ENCODE results near the gene SF3B5.
"Not testable (repeated sequence)": the region's sequence is repeated elsewhere in the genome, so short reads cannot be mapped to it uniquely, and the experiment has no call there.

The SF3B5 gene

GRCh38 chr6:144095134-144096002 is at the start of gene SF3B5:
SF3B5 (minus strand) TSS chr6:144095573; CDS start chr6:144095497, 76 bp downstream.
- DNase-seq = peak; percentile 99

GRCh38 chr6:144144996-144145395 is 49.6 kb upstream of the SF3B5 start:
- no peak for DNase-seq

- no peak for DNase-seq
These were observed 48.5 kb upstream of the SF3B5 start for GRCh38 chr6:144143878-144144277.

DNA sequence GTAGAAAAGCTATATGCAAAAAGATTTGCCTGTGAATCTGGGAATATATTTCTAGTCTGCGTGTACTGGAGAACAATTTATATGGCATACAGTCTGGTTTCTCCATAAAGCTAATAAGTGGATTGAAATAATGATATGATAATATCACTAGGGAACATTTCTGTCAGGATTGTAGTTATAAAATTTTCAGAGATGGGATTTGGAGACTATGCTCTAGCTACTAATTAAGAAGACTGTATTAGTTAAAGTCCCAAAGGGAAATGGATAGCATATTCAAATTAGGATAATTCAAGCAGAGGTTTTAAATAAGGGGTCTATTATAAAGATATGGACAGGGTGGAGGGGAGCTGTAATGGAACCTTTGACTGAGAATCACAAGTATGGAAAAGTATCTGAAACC is 47.7 kb upstream of the SF3B5 start:
- no peak for DNase-seq

DNA sequence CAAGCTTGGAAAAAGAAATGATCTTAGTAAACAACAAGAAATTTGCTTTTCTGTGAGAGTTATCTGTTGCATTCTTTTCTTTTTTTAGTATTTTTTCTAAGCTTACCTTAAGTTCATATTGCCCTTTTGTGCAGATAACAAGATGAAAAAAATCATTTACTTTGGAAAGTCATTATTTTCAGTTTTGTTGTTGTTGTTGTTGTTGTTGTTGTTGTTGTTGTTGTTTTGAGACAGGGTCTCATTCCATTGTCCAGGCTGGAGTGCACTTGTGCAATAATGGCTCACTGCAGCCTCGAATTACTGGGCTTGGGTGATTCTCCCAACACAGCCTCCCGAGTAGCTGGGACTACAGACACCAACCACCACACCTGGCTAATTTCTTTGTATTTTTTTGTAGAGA is 46.1 kb upstream of the SF3B5 start:
- DNase-seq = no peak

DNA sequence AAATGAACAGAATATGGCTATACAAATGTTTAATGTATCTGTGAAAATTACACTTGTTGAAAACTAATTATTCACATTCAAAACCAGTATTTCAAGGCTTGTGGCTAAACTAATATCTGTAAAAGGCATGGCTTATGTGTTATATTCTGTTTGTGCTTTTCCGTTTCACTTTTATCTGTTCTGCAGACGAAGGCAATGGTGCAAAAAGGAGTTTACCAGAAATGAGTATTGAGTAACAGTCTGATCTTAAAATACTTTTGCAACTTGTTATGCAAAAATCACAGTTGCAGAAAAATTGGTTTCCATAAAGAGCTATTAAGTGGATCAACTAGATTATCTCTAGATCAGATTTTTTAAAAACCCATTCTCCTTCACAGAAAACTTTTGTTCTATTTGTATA is 45.5 kb upstream of the SF3B5 start:
- no peak for DNase-seq

DNA sequence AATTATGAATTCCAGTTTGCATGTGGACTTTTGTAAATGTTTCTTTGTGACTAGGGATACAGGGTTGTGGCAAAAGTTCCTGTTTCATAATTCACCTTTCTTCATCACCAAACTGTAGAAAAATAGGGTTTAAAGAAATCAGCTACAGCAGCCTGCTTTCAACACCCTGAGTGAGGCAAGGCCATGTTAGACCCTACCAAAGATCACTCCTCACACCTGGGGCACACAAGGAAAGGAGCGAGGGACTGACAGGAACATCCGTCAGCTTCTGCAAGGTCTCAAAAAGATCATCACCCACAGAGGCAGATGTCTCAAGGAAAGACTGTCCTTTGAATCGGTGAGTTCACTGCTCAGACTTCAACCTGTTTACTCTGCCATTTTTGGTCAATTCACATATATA is 44.4 kb upstream of the SF3B5 start:
- DNase-seq = no peak

DNA sequence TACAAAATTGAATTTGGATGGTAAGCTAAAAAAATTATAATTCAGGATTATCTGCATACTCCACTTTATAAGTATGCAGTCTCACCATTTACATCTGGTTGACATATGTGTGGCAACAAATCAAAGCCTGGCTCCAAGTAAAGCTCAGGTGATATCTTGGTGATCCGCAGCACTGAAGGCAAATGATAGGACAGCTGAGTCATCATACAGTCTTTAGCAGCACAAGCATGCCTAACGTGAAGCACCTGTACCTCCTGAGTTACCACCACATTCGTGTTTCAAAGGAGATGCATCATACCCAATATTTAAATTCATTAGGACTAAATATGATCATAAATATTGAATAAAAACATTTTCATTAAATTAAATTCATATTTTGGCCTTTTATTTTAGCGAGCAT is 43.2 kb upstream of the SF3B5 start:
- no peak for DNase-seq

DNA sequence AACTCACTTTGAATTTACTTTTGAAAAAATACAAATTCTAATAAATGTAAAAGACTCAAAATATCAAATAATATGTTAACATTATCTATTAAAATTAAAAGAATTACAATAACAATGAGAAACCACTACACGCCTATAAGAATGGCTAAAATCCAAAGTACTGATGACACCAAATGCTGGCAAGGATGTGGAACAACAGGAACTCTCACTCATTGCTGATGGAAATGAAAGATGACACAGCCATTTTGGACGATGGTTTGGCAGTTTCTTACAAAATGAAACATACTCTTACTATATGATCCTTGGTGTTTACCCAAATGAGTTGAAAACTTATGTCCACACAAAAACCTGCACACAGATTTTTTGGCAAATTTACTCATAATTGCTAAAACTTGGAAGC is 39.4 kb upstream of the SF3B5 start:
- no peak for DNase-seq

DNA sequence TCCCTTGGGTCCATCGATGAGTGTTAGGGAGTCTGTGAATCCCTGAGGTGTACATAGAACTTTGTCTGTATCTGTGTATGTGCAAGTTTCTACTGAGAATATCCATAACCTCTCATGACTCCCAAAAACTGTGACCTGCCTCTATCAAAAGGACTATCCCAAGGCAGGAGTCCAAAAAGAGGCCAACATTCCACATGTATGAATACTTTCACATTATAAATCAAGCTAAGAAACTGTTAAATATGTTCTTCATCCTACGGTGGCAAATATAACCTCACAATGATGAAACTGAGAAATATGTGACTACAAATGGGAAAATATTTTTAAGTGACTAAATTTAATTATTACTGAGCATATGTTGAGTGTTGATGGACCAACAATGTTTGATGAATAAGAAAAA is 38.8 kb upstream of the SF3B5 start:
- DNase-seq = no peak

- DNase-seq = no peak
These were observed 38.0 kb upstream of the SF3B5 start for GRCh38 chr6:144133225-144133821.

DNA sequence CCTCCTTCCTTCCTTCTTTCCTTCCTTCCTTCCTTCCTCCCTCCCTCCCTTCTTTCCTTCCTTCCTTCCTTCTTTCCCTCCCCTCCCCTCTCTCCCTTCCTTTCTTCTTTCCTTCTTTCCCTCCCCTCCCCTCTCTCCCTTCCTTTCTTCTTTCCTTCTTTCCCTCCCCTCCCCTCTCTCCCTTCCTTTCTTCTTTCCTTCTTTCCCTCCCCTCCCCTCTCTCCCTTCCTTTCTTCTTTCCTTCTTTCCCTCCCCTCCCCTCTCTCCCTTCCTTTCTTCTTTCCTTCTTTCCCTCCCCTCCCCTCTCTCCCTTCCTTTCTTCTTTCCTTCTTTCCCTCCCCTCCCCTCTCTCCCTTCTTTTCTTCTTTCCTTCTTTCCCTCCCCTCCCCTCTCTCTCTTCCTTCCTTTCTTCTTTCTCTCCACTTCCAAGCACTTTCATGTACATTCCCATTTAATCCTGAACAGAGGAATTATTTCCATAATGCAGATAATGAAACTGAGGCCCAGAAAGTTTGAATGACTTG is 36.9 kb upstream of the SF3B5 start:
- not testable (repeated sequence) for DNase-seq

DNA sequence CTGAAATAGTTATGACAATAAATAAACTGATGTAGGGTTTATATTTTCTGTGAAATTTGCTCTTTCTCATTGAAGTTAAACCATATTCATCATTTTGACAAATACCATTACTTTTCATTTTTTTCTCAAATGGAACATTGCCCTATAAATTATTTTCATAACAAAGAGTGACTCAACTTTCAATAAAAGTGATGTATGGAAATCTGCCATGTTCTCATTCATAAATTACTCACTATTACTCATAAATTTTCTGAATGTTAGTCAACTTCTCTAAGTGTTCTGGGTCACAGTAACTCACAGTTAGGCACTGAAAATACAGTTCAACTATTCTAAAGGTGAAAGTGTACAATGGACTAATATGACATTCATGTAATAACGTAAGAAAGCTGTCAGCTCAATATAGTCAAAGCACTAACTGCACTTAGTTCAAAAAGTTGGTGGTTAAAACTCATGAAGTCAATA is 35.9 kb upstream of the SF3B5 start:
- DNase-seq = no peak

DNA sequence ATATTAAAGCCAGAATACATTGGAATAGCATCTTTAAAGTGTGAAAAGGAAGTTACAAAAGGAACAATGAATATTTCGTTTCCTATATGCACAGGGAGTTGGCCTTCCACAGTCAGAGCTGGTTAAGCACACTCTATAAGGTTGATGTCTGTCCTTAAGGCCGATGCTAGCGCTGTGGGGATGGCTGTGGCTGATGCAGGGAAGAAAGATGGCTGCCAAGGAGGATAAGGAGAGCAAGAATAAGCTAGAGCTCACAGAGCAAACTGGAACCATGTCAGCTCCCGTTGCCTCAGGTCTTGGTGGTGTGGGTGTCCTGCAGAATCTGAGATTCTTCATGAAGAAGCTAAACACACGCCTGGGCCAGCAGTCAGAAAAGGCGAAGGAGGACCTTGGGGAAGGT is 34.1 kb upstream of the SF3B5 start:
- DNase-seq = no peak

GRCh38 chr6:144127097-144127496 is 31.7 kb upstream of the SF3B5 start:
- no peak for DNase-seq

- no peak for DNase-seq
These were observed 28.5 kb upstream of the SF3B5 start for GRCh38 chr6:144123836-144124235.

GRCh38 chr6:144123421-144123820 is 28.0 kb upstream of the SF3B5 start:
- DNase-seq = no peak

DNA sequence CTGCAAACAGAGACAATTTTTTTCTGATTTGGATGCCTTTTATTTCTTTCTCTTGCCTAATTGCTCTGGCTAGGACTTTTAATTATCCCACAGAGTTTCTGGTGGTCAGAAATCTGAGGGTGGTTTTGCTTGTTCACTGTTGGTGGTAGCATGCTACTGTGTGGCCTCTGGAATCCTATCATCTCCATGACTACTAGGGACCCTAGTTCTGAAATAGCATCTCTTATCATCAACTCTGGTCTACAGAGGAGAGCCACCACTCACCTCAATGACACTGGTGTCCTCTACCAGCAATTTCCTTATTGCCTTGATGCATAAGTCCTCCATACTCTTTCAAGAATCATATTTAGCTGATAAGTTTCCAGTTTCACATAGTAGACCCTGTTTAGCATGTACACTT is 27.5 kb upstream of the SF3B5 start:
- DNase-seq = no peak

GRCh38 chr6:144119376-144119775 is 24.0 kb upstream of the SF3B5 start:
- DNase-seq = no peak

- no peak for DNase-seq
These were observed 19.8 kb upstream of the SF3B5 start for GRCh38 chr6:144115219-144115618.

DNA sequence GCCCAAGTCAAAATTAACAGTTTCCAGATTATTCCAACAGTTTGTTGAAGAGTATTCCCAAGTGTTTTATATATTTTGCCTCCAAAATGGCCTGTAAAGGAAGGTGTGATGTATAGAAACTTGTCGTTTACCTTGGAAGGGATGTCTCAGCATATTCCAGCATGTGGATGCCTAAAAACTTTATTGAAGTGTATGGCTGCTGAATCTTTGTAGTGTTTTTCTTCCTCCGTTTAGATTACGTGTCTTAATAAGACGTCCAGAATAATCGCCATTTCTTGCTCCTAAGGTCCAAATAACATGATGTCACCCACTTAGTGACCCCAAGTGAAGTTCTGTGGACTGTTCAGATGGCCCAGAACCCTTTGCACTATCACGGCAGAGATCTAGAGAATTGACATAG is 18.0 kb upstream of the SF3B5 start:
- no peak for DNase-seq

DNA sequence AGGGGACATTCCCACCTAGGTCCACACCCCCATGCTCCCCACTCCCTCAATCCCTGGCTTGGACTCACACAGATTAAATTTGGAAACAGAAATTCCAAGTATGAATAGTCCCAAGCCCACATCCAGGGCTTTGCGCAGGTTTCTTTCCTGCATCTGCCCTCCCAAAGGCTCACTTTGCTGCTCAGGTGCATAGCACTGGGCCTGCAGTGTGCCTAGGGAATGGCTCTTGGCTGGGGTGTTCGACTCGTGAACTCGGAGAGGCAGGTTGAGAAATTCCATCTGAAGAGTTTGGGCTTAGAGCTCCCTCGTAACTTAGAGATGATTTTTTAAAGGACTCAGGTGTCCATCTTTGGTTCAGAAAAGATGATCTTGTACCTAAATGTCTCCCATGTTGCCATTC is 14.8 kb upstream of the SF3B5 start:
- DNase-seq = no peak

DNA sequence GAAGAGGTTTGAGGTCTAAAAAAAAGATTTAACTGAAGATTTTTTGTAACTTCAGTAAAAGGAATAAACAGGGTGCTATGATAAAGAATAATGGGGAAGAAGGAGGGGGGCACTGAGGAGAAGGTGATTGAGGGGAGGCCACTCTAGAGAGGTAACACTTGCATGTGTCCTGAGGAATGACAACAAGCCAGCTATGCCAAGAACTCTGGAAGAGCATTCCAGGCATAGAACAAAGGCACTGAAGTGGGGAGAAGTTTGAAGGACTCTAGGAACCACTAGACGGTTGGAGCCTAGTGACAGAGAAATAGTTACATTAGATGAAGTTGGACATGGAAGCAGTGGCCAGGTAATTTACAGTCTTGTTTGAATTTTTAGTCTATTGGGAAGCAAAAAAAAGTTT is 10.8 kb upstream of the SF3B5 start:
- DNase-seq = no peak

DNA sequence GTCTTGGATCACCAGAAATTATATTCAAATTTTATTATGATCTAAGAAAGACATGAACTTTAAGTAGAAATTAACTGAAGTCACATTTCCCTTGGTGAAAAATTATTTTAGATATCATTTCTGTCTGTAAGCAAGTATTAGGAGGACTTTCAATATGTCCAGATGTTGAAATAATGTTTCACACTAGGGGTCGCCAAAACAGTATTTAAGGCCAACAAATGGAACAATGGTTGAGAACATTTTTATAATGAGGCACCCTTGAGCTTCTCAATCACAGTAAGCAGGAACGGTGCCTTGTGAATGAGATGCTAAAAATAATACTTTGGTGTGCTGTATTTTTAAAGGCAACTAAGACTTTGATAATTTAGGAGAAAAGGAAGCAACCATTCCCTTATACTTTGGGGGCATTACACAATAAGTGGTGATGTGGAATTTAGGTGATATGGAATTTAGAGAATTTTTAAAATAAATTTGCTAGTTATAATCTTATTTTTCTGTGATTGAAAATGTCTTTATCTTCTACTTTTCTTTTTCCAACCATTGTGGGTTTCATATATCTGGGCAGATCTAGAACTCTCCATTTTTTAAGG is 9.6 kb upstream of the SF3B5 start:
- DNase-seq = peak; percentile 87

All from CD4-positive, alpha-beta T cell treated with Interleukin-17A for 1 hour (primary cell).